NCI-H524 (cell line): Measurements from ENCODE around the gene UGT1A1.
"Not testable (repeated sequence)": the region's sequence is repeated elsewhere in the genome, so short reads cannot be mapped to it uniquely, and the experiment has no call there.

Experiments used
- DNase-seq, 2 experiments: peaks; one replicate each; lab custom pipeline; 2025; lab: John Stamatoyannopoulos, UW

The UGT1A1 gene

DNA sequence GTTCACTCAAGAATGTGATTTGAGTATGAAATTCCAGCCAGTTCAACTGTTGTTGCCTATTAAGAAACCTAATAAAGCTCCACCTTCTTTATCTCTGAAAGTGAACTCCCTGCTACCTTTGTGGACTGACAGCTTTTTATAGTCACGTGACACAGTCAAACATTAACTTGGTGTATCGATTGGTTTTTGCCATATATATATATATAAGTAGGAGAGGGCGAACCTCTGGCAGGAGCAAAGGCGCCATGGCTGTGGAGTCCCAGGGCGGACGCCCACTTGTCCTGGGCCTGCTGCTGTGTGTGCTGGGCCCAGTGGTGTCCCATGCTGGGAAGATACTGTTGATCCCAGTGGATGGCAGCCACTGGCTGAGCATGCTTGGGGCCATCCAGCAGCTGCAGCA is at the start of gene UGT1A1:
TSS of gene UGT1A1 (plus strand) at position 228 of the 400 bp plus-strand sequence. CDS start at position 246, 18 bp downstream.
- DNase-seq = no peak

DNA sequence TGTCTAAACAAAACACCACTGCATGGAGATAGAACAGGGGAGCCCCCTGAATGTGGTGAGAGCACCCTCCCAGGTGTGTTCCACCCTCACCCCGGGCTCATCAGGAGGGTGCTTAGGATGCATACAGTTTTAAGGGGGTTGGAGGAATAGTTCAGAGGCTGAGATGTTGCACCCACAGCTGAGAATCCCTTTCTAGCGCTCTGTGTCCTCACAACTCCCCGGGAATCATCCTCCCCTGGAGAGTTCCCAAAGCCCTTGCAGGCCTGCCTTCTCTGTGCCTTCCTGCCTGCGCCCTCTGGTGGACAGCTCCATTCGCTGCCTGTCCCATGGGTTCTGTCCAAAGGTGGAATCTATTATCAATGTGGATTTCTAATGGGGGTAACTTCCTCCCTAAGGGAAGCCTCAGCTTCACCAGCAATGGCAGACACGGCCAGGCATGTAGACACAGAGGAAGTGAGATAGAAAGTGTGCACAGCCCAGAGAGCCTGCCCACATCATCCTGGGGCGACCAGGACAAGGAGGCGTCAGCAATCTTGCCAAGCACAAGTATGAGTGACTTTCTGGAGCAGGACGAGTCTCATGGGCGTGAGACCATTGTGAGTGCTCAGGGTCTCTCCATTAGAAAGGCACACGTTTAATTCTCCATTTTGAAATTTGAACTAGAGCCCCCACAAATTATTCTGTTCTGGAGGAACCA is 48.6 kb upstream of the UGT1A1 start:
- peak; percentile 48 to 61 for DNase-seq

DNA sequence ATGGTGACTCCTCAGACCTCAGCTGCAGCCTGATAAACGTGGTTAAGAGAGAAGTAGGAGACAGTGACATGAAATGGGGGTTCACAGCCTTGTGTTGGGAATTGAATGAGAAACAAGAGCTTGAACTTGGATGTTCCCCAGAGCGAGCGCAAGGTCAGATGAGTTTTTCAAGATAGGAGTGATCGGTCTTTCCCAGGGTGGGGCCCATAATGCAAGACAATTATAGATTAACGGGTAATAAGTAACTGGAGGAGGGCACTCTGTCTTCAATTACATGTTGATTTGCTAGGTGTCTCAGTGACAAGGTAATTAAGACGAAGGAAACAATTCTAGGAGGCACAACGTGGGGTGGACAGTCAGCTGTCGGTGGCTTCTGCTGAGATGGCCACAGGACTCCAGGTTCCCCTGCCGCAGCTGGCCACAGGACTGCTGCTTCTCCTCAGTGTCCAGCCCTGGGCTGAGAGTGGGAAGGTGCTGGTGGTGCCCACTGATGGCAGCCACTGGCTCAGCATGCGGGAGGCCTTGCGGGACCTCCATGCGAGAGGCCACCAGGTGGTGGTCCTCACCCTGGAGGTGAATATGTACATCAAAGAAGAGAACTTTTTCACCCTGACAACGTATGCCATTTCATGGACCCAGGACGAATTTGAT is 47.3 kb upstream of the UGT1A1 start, which contains the start of gene UGT1A5:
TSS of gene UGT1A5 (plus strand) at position 297 of the 651 bp plus-strand sequence. CDS start at position 382, 85 bp downstream.
- DNase-seq = no peak

DNA sequence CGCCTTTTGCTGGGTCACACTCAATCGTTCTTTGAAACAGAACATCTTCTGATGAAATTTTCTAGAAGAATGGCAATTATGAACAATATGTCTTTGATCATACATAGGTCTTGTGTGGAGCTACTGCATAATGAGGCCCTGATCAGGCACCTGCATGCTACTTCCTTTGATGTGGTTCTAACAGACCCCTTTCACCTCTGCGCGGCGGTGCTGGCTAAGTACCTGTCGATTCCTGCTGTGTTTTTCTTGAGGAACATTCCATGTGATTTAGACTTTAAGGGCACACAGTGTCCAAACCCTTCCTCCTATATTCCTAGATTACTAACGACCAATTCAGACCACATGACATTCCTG is 46.8 kb upstream of the UGT1A1 start:
- DNase-seq = no peak

DNA sequence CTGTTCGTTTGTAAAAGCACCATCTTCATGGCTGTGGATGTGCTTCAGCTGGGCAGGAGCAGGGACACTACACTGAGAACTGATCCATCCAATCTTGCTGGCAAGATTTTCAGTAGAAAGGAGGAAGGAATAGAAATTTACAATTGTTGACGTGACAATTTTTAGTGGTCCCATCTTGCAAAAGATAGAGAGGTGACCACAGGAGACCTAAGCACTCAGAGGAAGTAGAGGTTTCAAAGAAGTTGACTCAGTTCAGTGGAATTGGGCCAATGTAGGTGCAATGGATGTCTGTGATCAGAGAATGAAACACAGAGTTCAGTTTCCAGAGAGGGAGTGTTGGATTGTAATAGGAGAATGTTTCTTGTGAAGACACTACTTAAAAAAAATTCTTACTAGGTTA is 45.9 kb upstream of the UGT1A1 start:
- no peak for DNase-seq

DNA sequence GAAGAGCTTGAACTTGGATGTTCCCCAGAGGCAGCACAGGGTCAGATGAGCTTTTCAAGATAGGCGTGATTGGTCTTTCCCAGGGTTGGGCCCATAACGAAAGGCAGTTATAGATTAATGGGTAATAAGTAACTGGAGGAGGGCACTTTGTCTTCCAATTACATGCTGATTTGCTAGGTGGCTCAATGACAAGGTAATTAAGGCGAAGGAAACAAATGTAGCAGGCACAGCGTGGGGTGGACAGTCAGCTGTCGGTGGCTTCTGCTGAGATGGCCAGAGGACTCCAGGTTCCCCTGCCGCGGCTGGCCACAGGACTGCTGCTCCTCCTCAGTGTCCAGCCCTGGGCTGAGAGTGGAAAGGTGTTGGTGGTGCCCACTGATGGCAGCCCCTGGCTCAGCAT is 41.5 kb upstream of the UGT1A1 start, which contains the start of gene UGT1A4:
TSS of gene UGT1A4 (plus strand) at position 185 of the 400 bp plus-strand sequence. CDS start at position 270, 85 bp downstream.
- DNase-seq = no peak

DNA sequence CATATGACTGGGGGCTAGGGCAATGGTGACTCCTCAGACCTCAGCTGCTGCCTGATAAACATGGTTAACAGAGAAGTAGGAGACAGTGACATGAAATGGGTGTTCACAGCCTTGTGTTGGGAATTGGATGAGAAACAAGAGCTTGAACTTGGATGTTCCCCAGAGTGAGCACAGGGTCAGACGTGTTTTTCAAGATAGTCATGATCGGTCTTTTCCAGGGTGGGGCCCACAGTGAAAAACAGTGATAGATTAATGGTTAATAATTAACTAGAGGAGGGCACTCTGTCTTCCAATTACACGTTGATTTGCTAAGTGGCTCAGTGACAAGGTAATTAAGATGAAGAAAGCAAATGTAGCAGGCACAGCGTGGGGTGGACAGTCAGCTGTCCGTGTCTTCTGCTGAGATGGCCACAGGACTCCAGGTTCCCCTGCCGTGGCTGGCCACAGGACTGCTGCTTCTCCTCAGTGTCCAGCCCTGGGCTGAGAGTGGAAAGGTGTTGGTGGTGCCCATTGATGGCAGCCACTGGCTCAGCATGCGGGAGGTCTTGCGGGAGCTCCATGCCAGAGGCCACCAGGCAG is 31.3 kb upstream of the UGT1A1 start, which contains the start of gene UGT1A3:
TSS of gene UGT1A3 (plus strand) at position 320 of the 579 bp plus-strand sequence. CDS start at position 405, 85 bp downstream.
- DNase-seq = no peak

DNA sequence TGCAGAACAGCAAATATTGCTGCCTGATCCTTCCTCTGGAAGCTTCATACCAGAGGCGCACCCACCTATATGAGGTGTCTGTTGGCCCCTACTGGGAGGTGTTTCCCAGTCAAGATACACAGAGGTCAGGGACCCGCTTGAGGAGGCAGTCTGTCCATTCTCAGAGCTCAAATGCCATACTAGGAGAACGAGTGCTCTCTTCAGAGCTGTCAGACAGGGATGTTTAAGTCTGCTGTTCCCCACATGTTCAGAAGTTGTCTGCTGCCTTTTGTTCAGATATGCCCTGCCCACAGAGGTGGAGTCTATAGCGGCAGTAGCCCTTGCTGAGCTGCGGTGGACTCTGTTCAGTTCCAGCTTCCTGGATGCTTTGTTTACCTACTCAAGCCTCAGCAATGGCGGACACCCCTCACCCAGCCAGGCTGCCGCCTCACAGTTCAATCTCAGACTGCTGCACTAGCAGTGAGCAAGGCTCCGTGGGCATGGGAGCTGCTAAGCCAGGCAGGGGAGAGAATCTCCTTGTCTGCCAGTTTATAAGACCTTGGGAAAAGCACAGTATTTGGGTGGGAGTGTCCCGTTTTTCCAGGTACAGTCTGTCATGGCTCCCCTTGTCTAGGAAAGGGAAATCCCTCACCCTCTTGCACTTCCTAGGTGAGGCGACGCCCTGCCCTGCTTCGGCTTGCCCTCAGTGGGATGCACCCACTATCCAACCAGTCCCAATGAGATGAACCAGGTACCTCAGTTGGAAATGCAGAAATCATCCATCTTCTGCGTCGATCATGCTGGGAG is 23.0 kb upstream of the UGT1A1 start:
- not testable (repeated sequence) for DNase-seq

DNA sequence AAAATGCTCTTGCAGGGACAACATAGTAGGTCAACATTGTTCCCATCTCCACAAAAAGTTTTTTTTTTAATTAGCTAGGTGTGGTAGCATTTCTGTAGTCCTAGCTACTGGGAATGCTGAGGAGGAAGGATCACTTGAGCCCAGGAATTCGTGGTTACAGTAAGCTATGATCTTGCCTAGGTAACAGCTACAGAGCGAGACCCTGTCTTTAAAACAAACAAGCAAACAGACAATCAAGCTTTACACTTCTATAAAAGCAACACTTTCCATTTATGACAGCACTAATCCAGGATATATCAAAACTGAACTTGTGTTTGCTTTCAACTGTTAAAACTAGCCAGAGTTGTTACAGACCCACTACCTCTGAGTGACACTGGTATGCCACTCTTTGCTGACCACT is 19.2 kb upstream of the UGT1A1 start:
- no peak for DNase-seq

DNA sequence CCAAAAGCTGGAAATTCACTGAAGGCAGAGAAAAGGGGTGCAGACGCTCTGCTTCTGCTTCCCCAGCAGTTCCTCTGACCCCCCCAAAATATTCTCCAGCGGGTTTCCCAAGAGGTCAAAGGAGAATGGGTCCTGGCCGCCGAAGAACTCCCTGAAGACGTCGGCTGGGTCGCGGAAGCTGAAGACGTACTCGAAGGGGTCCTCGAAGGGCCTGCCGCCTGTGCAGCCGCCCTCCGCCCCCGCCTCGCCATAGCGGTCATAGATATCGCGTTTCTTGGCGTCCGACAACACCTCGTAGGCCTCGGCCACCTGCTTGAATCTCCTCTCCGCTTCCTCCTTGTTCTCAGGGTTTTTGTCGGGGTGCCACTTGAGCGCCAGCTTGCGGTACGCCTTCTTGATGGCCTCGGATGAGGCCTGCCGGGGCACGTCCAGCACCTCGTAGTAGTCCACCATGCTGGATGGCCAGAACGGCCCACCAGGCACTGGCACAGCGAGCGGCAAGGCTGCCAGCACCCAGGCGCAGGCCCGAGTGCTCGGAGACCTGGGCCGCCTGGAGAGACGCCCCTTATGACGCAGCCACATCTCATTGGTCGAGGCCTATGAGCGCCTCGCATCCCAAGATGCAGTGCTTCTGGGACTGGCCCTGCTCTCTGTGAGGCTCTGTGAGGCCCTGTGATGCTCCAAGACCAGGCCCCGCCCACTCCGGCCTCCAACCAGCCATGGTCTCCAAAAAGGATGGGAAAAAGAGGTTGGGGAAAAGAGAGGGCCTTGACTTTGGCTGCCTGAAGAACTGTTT is 16.4 kb upstream of the UGT1A1 start:
- DNase-seq = no peak

DNA sequence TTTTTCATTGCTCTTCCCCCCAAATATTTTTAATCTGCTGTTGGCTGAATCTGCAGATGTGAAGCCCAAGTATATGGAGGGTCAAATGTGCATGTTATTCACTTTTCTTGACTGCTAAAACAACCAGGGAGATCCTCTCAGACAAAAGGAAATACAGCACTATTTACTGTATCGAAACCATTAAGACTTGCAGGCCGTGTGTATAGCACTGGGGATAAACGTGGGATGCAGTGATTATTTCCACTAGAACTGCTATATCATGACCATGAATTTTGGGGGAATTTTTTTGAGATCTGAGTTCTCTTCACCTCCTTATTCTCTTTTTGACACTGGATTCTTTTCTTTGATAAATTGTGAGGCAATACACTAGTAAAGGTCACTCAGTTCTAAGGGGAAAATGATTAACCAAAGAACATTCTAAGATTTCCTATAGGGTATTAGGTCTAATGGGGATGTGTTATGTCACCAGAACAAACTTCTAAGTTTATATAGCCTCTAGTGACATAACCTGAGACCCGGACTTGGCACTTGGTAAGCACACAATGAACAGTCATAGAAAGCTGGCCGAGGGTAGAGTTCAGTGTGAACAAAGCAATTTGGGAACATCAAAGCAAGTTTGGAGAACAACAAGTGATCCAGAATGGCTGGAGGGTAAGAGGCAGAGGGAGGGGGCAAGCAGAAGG is 14.9 kb upstream of the UGT1A1 start:
- no peak for DNase-seq

DNA sequence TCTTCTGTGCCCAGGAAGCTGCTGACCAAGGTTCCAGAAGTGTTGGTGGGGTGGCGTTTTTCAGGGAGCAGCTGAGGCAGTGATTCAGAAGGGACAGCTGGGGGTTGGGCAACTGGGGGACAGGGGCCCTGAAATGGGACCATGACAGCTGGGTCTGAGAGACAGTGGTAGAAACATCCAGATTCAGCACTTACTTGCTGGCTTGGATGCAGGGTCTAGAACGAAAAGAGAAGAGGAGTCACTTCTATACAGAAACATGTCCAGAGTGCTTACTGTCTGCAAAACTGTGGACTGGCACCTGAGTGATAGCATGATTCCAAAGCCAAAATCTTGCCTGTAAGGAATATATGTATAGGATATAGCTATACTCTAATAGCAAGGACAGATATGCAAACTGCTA is 14.2 kb upstream of the UGT1A1 start:
- not testable (repeated sequence) for DNase-seq

DNA sequence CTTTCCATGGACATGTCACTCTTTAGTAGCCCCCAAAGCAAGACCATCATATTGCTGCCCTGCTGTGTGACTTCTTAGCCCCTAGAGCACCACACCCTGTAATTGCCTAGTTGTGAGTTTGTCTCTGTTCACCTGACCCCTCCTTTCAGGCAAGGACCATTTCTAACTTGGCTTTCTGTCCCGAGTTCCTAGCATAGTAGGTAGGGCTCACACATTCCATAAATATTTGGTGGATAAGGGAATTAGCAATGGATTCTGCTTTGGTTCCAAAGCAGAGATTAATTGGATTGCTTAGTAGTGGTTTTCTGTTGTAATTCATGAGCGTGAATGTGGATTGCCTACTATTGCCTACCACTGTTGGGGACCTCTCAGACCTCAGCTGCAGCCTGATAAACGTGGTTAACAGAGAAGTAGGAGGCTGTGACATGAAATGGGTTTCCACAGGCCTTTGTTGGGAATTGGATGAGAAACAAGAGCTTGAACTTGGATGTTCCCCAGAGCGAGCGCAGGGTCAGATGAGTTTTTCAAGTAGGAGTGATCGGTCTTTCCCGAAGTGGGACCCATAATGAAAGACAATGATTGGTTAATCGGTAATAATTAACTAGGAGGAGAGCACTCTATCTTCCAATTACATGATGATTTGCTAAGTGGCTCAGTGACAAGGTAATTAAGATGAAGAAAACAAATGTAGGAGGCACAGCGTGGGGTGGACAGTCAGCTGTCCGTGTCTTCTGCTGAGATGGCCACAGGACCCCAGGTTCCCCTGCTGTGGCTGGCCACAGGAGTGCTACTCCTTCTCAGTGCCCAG is 13.4 kb upstream of the UGT1A1 start:
- DNase-seq = no peak

DNA sequence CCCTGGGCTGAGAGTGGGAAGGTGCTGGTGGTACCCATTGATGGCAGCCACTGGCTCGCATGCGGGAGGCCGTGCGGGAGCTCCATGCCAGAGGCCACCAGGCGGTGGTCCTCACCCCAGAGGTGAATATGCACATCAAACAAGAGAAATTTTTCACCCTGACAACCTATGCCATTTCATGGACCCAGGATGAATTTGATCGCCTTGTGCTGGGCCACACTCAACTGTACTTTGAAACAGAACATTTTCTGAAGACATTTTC is 12.9 kb upstream of the UGT1A1 start:
- no peak for DNase-seq

DNA sequence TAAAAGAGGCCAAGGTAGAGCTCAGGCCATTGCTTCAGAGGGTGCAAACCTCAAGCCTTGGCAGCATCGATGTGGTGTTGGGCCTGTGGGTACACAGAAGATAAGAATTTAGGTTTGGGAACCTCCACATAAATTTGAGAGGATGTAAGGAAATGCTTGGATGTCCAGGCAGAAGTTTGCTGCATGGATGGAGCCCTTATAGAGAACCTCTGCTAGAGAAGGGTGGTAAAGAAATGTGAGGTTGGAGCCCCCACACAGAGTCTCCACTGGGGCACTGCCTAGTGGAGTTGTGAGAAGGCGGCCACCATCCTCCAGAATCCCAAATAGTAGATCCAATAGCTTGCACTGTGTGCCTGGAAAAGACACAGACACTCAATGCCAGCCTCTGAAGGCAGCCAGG is 9.4 kb upstream of the UGT1A1 start:
- not testable (repeated sequence) for DNase-seq

DNA sequence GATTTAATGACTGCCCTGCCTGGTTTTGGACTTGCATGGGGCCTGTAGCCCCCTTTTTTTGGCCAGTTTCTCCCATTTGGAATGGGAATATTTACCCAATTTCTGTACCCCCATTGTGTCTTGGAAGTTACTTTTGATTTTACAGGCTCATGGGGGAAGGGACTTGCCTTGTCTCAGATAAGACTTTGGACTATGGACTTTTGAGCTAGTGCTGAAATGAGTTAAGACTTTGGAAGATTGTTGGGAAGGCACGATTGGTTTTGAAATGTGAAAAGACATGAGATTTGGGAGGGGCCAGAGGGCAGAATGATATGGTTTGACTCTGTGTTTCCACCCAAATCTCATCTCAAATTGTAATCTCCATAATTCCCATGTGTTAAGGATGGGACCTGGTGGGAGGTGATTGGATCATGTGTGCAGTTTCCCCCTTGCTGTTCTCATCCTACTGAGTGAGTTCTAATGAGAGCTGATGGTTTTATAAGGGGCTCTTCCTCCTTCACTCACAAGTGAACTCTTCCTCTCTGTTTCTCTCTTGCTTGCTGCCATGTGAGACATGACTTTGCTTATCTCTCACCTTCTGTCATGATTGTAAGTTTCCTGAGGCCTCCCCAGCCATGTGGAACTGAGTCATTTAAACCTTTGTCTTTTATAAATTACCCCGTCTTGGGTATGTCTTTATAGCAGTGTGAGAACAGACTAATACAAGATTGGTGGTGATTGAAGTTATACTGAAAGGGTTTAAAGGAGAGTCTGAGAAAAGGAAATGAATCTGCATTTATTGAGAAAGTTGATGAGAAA is 8.7 kb upstream of the UGT1A1 start:
- not testable (repeated sequence) for DNase-seq

DNA sequence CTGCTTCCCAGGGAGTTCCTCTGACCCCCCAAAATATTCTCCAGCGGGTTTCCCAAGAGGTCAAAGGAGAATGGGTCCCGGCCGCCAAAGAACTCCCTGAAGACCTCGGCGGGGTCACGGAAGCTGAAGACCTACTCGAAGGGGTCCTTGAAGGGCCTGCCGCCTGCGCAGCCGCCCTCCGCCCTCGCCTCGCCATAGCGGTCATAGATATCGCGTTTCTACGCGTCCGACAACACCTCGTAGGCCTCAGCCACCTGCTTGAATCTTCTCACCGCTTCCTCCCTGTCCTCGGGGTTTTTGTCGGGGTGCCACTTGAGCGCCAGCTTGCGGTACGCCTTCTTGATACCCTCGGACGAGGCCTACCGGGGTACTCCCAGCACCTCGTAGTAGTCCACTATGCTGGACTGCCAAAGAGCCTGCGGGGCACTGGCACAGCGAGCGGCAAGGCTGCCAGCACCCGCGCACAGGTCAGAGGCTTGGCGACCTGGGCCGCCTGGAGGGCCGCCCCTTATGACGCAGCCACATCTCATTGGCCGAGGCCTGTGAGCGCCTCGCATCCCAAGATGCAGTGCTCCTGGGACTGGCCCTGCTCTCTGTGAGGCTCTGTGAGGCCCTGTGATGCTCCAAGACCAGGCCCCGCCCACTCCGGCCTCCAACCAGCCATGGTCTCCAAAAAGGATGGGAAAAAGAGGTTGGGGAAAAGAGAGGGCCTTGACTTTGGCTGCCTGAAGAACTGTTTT is 5.0 kb upstream of the UGT1A1 start:
- no peak for DNase-seq

DNA sequence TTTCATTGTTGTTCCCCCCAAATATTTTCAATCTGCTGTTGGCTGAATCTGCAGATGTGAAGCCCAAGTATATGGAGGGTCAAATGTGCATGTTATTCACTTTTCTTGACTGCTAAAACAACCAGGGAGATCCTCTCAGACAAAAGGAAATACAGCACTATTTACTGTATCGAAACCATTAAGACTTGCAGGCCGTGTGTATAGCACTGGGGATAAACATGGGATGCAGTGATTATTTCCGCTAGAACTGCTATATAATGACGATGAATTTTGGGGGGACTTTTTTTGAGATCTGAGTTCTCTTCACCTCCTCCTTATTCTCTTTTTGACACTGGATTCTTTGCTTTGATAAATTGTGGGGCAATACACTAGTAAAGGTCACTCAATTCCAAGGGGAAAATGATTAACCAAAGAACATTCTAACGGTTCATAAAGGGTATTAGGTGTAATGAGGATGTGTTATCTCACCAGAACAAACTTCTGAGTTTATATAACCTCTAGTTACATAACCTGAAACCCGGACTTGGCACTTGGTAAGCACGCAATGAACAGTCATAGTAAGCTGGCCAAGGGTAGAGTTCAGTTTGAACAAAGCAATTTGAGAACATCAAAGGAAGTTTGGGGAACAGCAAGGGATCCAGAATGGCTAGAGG is 3.5 kb upstream of the UGT1A1 start:
- DNase-seq = no peak
